HepG2 (cell line): ENCODE measurements around the gene ANXA3. TPM values are rescaled to one million over a fixed set of nuclear protein-coding genes. Genes with fewer than 3 reads are reported as not detected.

Source experiments
- ATAC-seq: fragments of 200-7000 bp; cut with Tn5 transposase; 3 replicates; pipeline ENCODE4 v1.9.1; 2020; ENCODE audit warnings: mild to moderate bottlenecking, moderate library complexity
- BruUV-seq: library from RNA; stranded (reverse); fragments of 400-500 nt; replicated peaks from 2 replicates; lab custom pipeline; 2021; lab: Mats Ljungman, UMichigan
- CTCF ChIA-PET: fragments of 300-600 bp; formaldehyde crosslinking; extraction: SDS; loops from one replicate; lab custom pipeline; 2021; ENCODE audit warnings: low total read pairs, inconsistent platforms, low intra/inter-chr PET ratio; lab: Yijun Ruan, JAX
- POLR2A ChIA-PET: fragments of 350-600 bp; sonication (Branson Sonifier 250); formaldehyde crosslinking; loops from one replicate; lab custom pipeline; 2020; ENCODE audit warnings: antibody characterized with exemption, inconsistent platforms; lab: Yijun Ruan, JAX
- DNase-seq: peaks from one replicate; pipeline ENCODE4 v3.0.0-alpha.2; 2015; ENCODE audit warnings: low spot score
- FAIRE-seq: peaks from 3 replicates; lab custom pipeline; 2011; peaks lifted over from hg19 to GRCh38; lab: Jason Lieb, UNC
- H2AFZ ChIP-seq: one replicate; pipeline ENCODE4 v1.6.1; 2011; ENCODE audit warnings: low read length, inconsistent platforms
- H3K27ac ChIP-seq: fragments of 300-600 bp; 3 replicates; pipeline ENCODE4 v1.8.0; 2011; ENCODE audit warnings: mixed run types, mild to moderate bottlenecking, mixed read lengths, low read length, inconsistent platforms; ENCODE audit not compliant: insufficient read depth; ENCODE audit errors: extremely low read length
- H3K27me3 ChIP-seq, 2 experiments: fragments of 200-600 bp in 1 of 2; 2 replicates in 1 of 2; 3 replicates in 1 of 2; pipeline versions ENCODE4 v1.6.0 to v1.8.0; 2011; ENCODE audit warnings: low read length in 2 of 2, mild to moderate bottlenecking in 2 of 2, moderate library complexity in 2 of 2, inconsistent platforms in 1 of 2; ENCODE audit not compliant: insufficient read depth in 2 of 2, control insufficient read depth in 1 of 2
- H3K36me3 ChIP-seq, 2 experiments: fragments of 200-600 bp in 1 of 2; replicated peaks in 1 of 2; 2 replicates in 1 of 2; 3 replicates in 1 of 2; pipeline versions ENCODE4 v1.5.1 to v1.8.0; 2011; ENCODE audit warnings: low read length in 2 of 2, inconsistent platforms in 1 of 2; ENCODE audit not compliant: insufficient read depth in 2 of 2, control insufficient read depth in 1 of 2
- H3K4me1 ChIP-seq: 2 replicates; pipeline ENCODE4 v1.5.1; 2012; ENCODE audit warnings: low read length, inconsistent platforms; ENCODE audit not compliant: insufficient read depth
- H3K4me2 ChIP-seq: 2 replicates; pipeline ENCODE4 v1.6.0; 2011; ENCODE audit warnings: low read depth, low read length, inconsistent platforms
- H3K4me3 ChIP-seq, 3 experiments: fragments of 200-600 bp in 1 of 3; sonication (generic), shearing (Covaris generic) in 1 of 3; replicated peaks in 1 of 3; 2 replicates each; pipeline ENCODE4 v1.5.1; 2011 to 2016; ENCODE audit warnings: low read length in 3 of 3, inconsistent platforms in 2 of 3, low read depth in 2 of 3, mild to moderate bottlenecking in 2 of 3, control low read depth in 1 of 3, mixed read lengths in 1 of 3; ENCODE audit not compliant: insufficient read depth in 1 of 3
- H3K79me2 ChIP-seq: one replicate; pipeline ENCODE4 v1.6.1; 2011; ENCODE audit warnings: low read length, inconsistent platforms; ENCODE audit not compliant: insufficient read depth
- H3K9ac ChIP-seq: 2 replicates; pipeline ENCODE4 v1.6.0; 2011; ENCODE audit warnings: mild to moderate bottlenecking, low read depth, low read length, inconsistent platforms; ENCODE audit not compliant: insufficient read depth
- H3K9me3 ChIP-seq: 2 replicates; pipeline ENCODE4 v1.5.1; 2012; ENCODE audit warnings: mild to moderate bottlenecking, low read length
- H4K20me1 ChIP-seq: 2 replicates; pipeline ENCODE4 v1.6.0; 2011; ENCODE audit warnings: inconsistent platforms, mild to moderate bottlenecking, low read length, moderate library complexity; ENCODE audit not compliant: insufficient read depth
- CCAR2 ChIP-seq: fragments of 200-400 bp; formaldehyde crosslinking; optimal IDR thresholded peaks from 2 replicates; pipeline ENCODE3; 2018; ENCODE audit warnings: low read depth, mild to moderate bottlenecking, low read length, moderate library complexity
- GTF2F1 ChIP-seq: fragments of 150-350 bp; IDR thresholded peaks from 2 replicates; pipeline ENCODE4 v1.6.1; 2014; ENCODE audit warnings: low read length
- IRF2 ChIP-seq: IDR thresholded peaks from 2 replicates; pipeline ENCODE4 v1.6.1; 2018; ENCODE audit warnings: missing genetic modification reagents, missing compliant biosample characterization
- NFE2L1 ChIP-seq: sonication (generic); formaldehyde crosslinking; IDR thresholded peaks from 2 replicates; pipeline ENCODE4 v1.4.0; 2020; ENCODE audit warnings: missing genetic modification reagents, mild to moderate bottlenecking, borderline replicate concordance
- RARA ChIP-seq: IDR thresholded peaks from 2 replicates; pipeline ENCODE4 v1.6.1; 2016; ENCODE audit warnings: missing genetic modification reagents, missing compliant biosample characterization
- RELA ChIP-seq: sonication (generic); formaldehyde crosslinking; IDR thresholded peaks from 2 replicates; pipeline ENCODE4 v1.4.0; 2020; ENCODE audit warnings: missing genetic modification reagents
- SIX1 ChIP-seq: sonication (generic); formaldehyde crosslinking; IDR thresholded peaks from 2 replicates; pipeline ENCODE4 v1.4.0; 2020; ENCODE audit warnings: missing genetic modification reagents, borderline replicate concordance
- SRSF4 ChIP-seq: fragments of 200-400 bp; formaldehyde crosslinking; IDR thresholded peaks from one replicate; pipeline ENCODE4 v1.6.1; 2018; ENCODE audit warnings: mild to moderate bottlenecking, low read depth, low read length, moderate library complexity; ENCODE audit not compliant: poor library complexity, severe bottlenecking
- TSC22D2 ChIP-seq: sonication (generic); formaldehyde crosslinking; IDR thresholded peaks from 2 replicates; pipeline ENCODE4 v1.5.1; 2020; ENCODE audit warnings: missing genetic modification reagents, mild to moderate bottlenecking, borderline replicate concordance
- ZFY ChIP-seq: sonication (generic); formaldehyde crosslinking; IDR thresholded peaks from 2 replicates; pipeline ENCODE4 v1.4.0; 2020; ENCODE audit warnings: missing genetic modification reagents
- ZHX2 ChIP-seq, 2 experiments: sonication (generic) in 1 of 2; formaldehyde crosslinking in 1 of 2; IDR thresholded peaks; 2 replicates each; pipeline versions ENCODE4 v1.6.1 to v1.9.0; 2014 to 2022; ENCODE audit warnings: antibody characterized with exemption in 1 of 2, borderline replicate concordance in 1 of 2, inconsistent platforms in 1 of 2, low read depth in 1 of 2, missing genetic modification reagents in 1 of 2
- ZKSCAN1 ChIP-seq: fragments of 150-350 bp; IDR thresholded peaks from 2 replicates; pipeline ENCODE4 v1.6.1; 2014; ENCODE audit warnings: low read length
- ZNF124 ChIP-seq: sonication (generic); formaldehyde crosslinking; IDR thresholded peaks from 2 replicates; pipeline ENCODE4 v1.4.0; 2020; ENCODE audit warnings: missing genetic modification reagents
- ZNF652 ChIP-seq: IDR thresholded peaks from 2 replicates; pipeline ENCODE4 v1.6.1; 2016; ENCODE audit warnings: low read depth, borderline replicate concordance
- ZNF703 ChIP-seq: sonication (generic); formaldehyde crosslinking; IDR thresholded peaks from 2 replicates; pipeline ENCODE4 v1.5.1; 2020; ENCODE audit warnings: missing genetic modification reagents, mild to moderate bottlenecking, moderate library complexity, borderline replicate concordance
- WGBS: methylation state at CpG from one replicate; pipeline ENCODE4 v1.1.6; 2017; ENCODE audit warnings: low lambda C conversion rate; 5-methylcytosine and 5-hydroxymethylcytosine counted together
- in situ Hi-C: cut with HindIII; loops from 2 replicates; pipeline ENCODE4 v1.10.0; 2017; ENCODE audit warnings: low pct_unique_long_range_greater_than_20kb; ENCODE audit not compliant: extremely low pct_ligation_motif_present
- intact Hi-C: fragments of 100-400 bp; cut with micrococcal nuclease; formaldehyde crosslinking; loops from one replicate; pipeline ENCODE4 v1.10.0; 2022; ENCODE audit not compliant: unreplicated experiment
- polyA plus RNA-seq, 8 experiments: library from polyadenylated mRNA; depleted of rRNA in 3 of 8; stranded (reverse) in 7 of 8; unstranded in 1 of 8; fragments of >200 nt; fragmentation: Illumina TruSeq in 4 of 8; extraction: Trizol in 4 of 8; gene quantifications; 2 replicates each; pipeline versions ENCODE4 v1.2.1 to v1.2.3, GENCODE V29; 2011 to 2016; ENCODE audit warnings: low read depth in 4 of 8, missing spikeins in 1 of 8, mixed read lengths in 1 of 8; ENCODE audit not compliant: insufficient read depth in 1 of 8
- total RNA-seq, 5 experiments: library from RNA; depleted of rRNA; stranded (reverse); fragments of >200 nt; fragmentation: Illumina TruSeq; extraction: Trizol; gene quantifications; 2 replicates each; pipeline ENCODE4 v1.2.3, GENCODE V29; 2016; ENCODE audit warnings: low read depth in 1 of 5

The ANXA3 gene
- total and polyA plus RNA-seq, 2 of the 13 experiments (the other 11 are each of a cell fraction or from before 2014, with no cell fraction given) = 6.5 to 6.9 TPM

DNA sequence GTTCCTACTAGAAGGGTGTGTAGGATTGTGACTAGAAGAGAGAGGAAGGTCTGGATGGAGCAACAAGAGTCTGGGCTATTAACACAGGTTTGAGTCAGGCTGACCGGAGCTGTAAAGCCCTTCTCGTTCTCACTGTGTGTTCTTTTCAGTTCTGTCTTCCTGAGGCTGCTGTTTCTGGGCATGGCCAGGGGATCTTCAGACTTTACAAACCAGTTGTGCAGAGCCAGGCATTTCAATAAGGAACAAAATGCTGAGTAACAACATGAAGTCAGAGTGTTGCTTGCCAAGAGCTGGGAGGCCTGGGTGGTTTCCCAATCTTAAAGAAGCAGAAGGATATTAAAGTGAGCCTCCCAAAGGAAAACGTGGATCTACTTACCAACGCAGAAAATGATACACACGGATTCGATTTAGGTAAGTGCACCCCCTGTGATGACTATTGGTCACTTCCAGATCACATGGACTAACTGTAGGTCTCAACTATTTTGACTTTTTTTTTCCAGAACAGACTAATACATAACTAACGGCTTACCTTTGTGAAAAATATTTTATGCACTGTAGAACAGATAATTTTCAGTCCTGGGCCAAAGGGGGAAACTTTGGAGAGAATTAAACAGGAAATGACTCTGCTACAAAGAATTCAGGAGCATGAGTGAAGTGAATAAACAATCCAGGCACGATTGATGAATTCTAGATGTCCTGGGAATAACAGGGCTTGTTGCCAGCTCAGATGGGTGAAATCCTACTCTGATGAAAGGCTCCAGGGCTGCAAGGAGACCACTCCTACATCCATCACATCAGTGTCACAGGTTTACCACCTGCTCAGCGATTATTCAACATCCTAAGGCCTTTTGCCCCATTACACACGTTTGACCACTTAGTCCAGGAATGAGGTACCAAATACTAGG lies 94.5 kb downstream of the ANXA3 start:
- DNase-seq (peak; percentile 36), FAIRE-seq (no peak), ATAC-seq (peak; percentile 40; the same call in 2 of the 3 replicates)
- WGBS = 31% methylated on average over 10 of the region's 10 CpGs
- H3K27ac ChIP-seq = no peak overlapping the region
- ChIA-PET CTCF (interaction anchor here (2.7 kb wide), 1 partner anchor 219 kb away, joined by 15 read pairs; no protein-coding TSS in a partner anchor), POLR2A (interaction anchor here (1.4 kb wide), 1 partner anchor 130 kb away, joined by 4 read pairs; the partner anchor contains the start of gene BMP2K)
- H3K27me3 ChIP-seq = no peaks in the 10 kb centered on the region
- H4K20me1 ChIP-seq = no peaks in the 10 kb centered on the region
- in situ Hi-C loops (no loop called here), intact Hi-C loops (no loop called here)
- H3K9me3 ChIP-seq = no peaks in the 10 kb centered on the region
- H3K4me3 ChIP-seq = no peak overlapping the region
- TF ChIP-seq ZKSCAN1 (no peak), ZFY (CRISPR knock-in tag) (no peak), SRSF4 (no peak), ZNF124 (no peak), IRF2 (CRISPR knock-in tag) (no peak), ZNF703 (CRISPR knock-in tag) (no peak), RARA (CRISPR knock-in tag) (no peak), SIX1 (CRISPR knock-in tag) (no peak), ZHX2 (IDR thresholded peaks at IDR 0.05; ENCODE audit: low read depth) (no peak), ZHX2 (CRISPR knock-in tag; IDR thresholded peaks at IDR 0.05; ENCODE audit: borderline replicate concordance) (no peak), ZNF652 (no peak), GTF2F1 (no peak), NFE2L1 (CRISPR knock-in tag) (no peak), CCAR2 (no peak), TSC22D2 (CRISPR knock-in tag) (no peak), RELA (no peak)
- peak overlapping the region; percentile 30; the same call in 1 of the 2 replicates for H3K4me2 ChIP-seq
- no peaks in the 10 kb centered on the region for H3K36me3 ChIP-seq
- no TSS peak for BruUV-seq
- no peak overlapping the region for H2AFZ ChIP-seq
- no peaks in the 10 kb centered on the region for H3K79me2 ChIP-seq
- no peak overlapping the region for H3K9ac ChIP-seq
- H3K4me1 ChIP-seq = peaks cover 9% of the 10 kb centered on the region
